HG03064 (cell line): ENCODE results near the gene NPEPL1.

Source experiments
- ATAC-seq: cut with Tn5 transposase; IDR thresholded peaks from one replicate; pipeline ENCODE4 v1.9.1; 2021; ENCODE audit warnings: low read depth; ENCODE audit not compliant: unreplicated experiment

Gene NPEPL1

GRCh38 chr20:58698741-58699622 is 6.4 kb downstream of the NPEPL1 start:
- no peak for ATAC-seq

GRCh38 chr20:58699623-58700107 is 7.1 kb downstream of the NPEPL1 start:
- no peak for ATAC-seq

GRCh38 chr20:58700121-58700821 is 7.7 kb downstream of the NPEPL1 start:
- no peak for ATAC-seq

- ATAC-seq = no peak
Observed at GRCh38 chr20:58700823-58701222, 8.2 kb downstream of the NPEPL1 start.

GRCh38 chr20:58701431-58702160 is 9.0 kb downstream of the NPEPL1 start:
- ATAC-seq = no peak

- ATAC-seq = no peak
Observed at GRCh38 chr20:58702161-58702510, 9.5 kb downstream of the NPEPL1 start.

- no peak for ATAC-seq
Observed at GRCh38 chr20:58702859-58703648, 10.5 kb downstream of the NPEPL1 start.

- no peak for ATAC-seq
Observed at GRCh38 chr20:58703765-58704371, 11.3 kb downstream of the NPEPL1 start.

GRCh38 chr20:58705208-58705926 is 12.8 kb downstream of the NPEPL1 start:
- ATAC-seq = no peak

- ATAC-seq = no peak
Observed at GRCh38 chr20:58706150-58706892, 13.7 kb downstream of the NPEPL1 start.

- ATAC-seq = no peak
Observed at GRCh38 chr20:58706975-58707681, 14.5 kb downstream of the NPEPL1 start.

- no peak for ATAC-seq
Observed at GRCh38 chr20:58707770-58708169, 15.2 kb downstream of the NPEPL1 start.

GRCh38 chr20:58708246-58708931 is 15.8 kb downstream of the NPEPL1 start:
- no peak for ATAC-seq

GRCh38 chr20:58709013-58709702 is 16.6 kb downstream of the NPEPL1 start:
- no peak for ATAC-seq

GRCh38 chr20:58709703-58710039 is 17.1 kb downstream of the NPEPL1 start:
- ATAC-seq = no peak

- ATAC-seq = no peak
Observed at GRCh38 chr20:58710481-58711265, 18.1 kb downstream of the NPEPL1 start.
